HG02885 (cell line): ENCODE measurements around the gene COL10A1.
"Not testable (repeated sequence)": the region's sequence is repeated elsewhere in the genome, so short reads cannot be mapped to it uniquely, and the experiment has no call there.

Experiments used
- ATAC-seq: cut with Tn5 transposase; IDR thresholded peaks from one replicate; pipeline ENCODE4 v1.9.1; 2021; ENCODE audit warnings: mild to moderate bottlenecking; ENCODE audit not compliant: unreplicated experiment, poor library complexity

COL10A1 gene

DNA sequence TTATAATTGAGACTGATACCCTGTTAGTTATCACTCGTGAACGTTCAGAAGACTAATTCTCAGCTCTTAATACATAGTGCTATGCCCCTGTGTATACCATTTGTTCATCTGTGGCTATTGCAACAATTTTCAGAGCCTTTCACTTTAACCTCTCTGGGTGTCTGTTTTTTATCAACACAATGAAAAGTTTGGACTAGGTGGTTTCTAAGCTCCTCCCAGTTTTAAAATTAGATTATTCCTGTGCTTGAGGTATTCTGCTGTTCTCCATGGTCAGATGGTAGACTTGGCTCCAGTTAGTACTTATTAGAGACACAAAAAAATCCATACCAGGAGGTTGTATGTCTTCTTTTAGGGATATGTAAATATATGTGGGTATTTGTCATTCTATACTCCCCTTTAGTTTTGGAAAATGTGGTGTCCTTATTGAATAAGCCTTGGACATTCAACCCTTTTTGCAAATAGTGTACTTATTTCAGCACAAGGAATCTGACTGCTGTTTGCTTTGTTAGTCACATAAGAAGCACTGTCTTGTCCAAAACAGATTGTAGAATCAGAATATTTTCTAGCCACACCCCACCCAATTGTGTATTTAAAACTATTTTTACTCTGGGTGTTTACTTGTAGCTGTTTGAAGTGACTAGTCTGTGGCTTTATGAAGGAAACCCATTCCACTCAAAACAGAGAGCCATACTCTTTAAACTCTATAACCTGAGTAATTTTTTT, 2.0 kb upstream of the COL10A1 start:
- ATAC-seq: no peak

- no peak for ATAC-seq
Observed at GRCh38 chr6:116120430-116120829, 5.5 kb downstream of the COL10A1 start.

DNA sequence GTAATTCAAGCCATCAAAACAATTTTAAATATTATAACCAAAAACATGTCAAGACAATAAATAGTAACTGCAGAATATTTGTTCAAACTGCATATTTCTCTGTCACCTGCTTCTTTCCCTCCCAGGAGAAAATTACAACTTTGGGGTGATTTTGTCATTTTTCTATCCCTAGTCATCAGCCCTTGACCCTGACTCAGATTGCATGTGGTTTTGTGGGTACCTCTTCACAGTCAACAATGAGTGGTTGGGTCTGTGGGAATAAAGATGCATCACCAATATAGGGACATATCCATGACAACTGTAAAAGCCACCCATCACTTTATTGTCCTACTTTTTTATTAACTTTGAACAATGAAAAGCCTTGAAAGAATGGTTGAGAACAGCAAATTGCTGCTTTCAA, 7.3 kb downstream of the COL10A1 start:
- no peak for ATAC-seq

DNA sequence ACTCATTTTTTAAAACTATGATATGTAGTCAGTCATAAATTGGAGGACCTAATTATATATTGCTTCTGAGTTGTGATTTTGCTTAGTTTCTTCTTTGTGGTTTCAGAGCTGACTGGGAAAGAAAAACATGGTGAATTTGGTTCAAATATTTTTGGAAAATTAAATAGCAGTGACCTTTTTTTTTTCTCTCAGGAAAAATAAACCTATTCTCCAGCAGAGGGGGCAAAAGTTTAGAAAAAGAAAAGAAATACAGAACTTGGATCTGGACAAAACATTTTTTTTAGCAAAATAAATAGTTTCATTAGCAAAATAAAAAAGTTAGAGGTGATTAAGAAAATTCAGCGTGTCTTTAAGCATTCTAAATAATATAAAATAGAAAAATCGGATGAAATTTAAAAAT, 10.2 kb downstream of the COL10A1 start:
- no peak for ATAC-seq

GRCh38 chr6:116113386-116113785, 12.5 kb downstream of the COL10A1 start:
- no peak for ATAC-seq

- peak; percentile 81 for ATAC-seq
Observed at GRCh38 chr6:116111552-116112528, 14.1 kb downstream of the COL10A1 start.

DNA sequence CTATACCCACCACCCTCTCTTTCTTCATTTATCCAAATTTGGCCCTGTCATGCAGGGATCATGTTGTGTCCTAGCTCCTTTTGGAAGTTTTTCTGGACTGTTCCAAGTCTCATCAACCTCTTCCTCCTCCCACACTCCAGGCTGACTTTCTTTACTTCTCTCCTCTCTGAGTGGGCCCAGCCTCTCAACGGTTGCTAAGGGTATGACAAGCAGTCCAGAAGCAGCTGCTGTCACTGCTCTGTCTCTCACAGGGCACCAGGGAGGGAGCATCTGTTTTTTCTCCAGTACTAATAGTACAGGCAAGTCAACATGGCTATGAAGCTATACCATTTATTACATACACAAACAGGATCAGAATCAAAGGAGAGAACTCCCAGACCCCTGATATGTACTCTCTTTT, 17.1 kb downstream of the COL10A1 start:
- no peak for ATAC-seq

DNA sequence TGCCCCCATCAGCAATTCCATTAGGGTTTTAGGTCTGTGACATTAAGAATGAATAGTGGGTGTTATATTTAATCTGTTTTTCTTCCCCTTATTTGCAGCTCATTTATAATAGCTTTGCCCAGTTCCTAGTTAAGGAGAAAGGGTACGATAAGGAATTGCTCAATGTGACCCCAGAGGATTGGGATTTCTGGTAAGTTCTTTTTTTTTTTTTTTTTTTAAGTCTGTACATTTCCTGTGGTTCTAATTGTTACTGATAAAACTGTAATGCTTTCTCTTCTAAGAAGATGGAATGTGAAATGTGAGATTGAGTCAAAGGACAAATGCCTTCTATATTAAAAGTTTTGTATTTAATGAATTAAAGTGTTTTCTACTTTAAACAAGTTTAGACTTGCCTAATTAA, 19.8 kb downstream of the COL10A1 start:
- no peak for ATAC-seq

- ATAC-seq: no peak
Observed at GRCh38 chr6:116105247-116105646, 20.7 kb downstream of the COL10A1 start.

DNA sequence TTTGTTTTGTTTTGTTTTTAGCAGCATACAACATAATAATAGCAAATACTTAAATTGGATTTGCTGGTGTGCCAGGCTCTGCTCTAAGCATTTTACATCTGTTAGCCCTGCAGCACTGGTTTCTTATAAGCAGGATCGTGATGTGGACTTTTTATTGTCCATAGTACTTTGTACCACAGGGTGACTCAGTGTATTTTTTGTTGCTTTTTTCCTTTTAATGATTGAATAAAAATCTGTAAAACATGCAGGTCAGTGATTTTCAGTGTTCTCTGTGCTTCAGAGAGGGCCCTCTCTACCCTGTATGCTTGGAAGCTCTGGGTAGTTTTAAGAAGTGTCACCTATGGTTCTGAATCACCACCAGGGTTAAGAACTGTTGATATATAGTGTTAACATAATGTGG, 21.3 kb downstream of the COL10A1 start:
- ATAC-seq: no peak

GRCh38 chr6:116102873-116103272, 23.1 kb downstream of the COL10A1 start:
- ATAC-seq: no peak

DNA sequence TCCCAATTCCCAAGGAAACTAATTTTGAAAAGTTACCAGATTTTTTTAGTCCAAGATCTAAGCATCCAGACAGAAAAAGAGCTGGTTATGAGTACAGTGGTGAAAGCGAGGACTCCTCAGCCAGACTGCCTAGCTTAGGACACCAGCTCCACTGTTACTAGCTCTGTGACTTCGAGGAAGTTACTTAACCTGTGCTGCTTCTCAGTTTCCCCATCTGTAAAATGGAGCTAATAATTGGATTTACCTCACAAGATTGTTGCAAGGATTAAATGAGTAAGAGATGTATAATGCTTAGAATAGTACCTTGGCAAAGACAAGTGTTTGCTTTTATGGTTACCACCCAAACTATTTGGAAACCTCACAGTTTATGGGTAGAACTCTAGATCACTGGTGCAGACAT, 24.1 kb downstream of the COL10A1 start:
- ATAC-seq: no peak

GRCh38 chr6:116101302-116101718, 24.6 kb downstream of the COL10A1 start:
- no peak for ATAC-seq

- ATAC-seq: peak; percentile 87
Observed at GRCh38 chr6:116100419-116101301, 25.3 kb downstream of the COL10A1 start, which contains the start of gene NT5DC1. TSS of gene NT5DC1 (plus strand) at chr6:116100853. CDS start at chr6:116100931, 78 bp downstream.

DNA sequence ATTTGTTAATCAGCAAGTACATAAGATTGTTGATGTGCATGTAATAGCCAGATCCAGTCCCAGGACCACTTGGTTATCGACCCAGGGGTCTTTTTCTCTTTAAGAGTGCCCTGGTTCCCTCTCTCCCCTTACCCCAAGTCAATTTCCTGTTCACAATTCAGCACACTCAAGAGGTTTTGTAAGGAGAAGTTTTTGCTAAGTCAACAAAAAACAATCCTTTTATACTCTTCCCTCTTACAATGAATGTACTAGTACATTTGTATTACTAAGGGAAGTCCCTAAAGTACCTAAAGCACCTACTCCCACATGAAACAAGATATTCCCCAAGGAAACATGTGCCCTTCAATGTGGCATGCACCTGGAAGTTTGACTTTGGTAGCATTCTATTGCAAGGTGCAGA, 26.9 kb downstream of the COL10A1 start:
- no peak for ATAC-seq

DNA sequence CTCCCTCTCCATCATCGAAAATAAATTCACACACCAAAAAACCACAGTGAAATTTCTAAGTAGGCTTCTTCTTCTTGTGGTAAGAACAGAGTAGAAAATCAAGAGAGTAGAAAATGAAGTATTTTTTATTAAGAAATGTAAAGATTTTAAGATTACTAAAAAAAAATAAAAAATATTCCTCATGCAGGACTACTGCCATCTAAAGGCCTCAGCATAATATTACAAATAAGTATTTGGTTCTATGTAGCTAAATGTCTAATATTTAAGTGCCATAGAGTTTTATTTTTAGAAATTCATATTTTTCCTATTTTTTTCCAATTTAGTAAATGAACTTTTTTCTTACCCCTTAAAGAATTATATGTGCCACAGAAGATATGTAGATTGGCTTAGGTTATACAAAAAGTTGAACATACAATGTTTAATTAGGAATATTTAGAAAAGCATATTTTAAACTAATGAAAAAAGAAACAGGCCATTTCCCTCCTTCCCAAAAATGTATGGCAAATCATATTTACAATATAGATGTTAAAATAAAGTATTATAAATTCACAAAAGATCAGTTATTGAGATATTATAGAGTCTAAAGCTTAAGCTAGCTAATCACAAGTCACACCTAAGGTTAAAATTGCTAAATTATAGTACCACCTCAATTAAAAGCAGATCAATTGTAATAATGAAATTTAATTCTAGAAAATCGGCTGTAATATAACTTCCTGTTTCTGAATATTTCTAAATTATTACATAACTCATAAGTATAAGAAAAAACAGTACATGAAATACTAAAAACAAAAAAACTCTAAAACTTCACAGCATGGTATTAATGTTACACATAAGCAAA, 28.7 kb downstream of the COL10A1 start:
- no peak for ATAC-seq

- ATAC-seq: not testable (repeated sequence)
Observed at GRCh38 chr6:116096048-116096759, 29.7 kb downstream of the COL10A1 start.

DNA sequence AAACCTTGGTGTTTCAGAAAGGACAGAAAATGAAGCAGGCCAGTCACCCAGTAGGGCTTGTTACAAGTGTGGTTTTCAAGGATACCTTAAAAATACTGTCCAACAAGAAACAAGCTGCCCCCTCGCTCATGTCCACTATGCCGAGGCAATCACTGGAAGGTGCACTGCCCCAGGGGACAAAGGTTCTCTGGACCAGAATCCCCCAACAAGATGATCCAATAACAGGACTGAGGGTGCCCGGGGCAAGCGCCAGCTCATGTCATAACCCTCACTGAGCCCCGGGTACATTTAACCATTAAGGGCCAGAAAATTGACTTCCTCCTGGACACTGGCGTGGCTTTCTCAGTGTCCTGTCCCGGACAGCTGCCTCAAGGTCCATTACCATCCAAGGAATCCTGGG, 31.9 kb downstream of the COL10A1 start:
- no peak for ATAC-seq

GRCh38 chr6:116090251-116090650, 35.7 kb downstream of the COL10A1 start:
- peak; percentile 63 for ATAC-seq
